ENCODE data around the gene TBC1D5. TPM values are rescaled to one million over a fixed set of nuclear protein-coding genes. Genes with fewer than 3 reads are reported as not detected.

TBC1D5 gene
- polyA plus RNA-seq, 2 of the 4 experiments (the other 2 are of a cell fraction), result 36.7 to 72.2 TPM

GRCh38 chr3:17459470-17459993, 282.9 kb downstream of the TBC1D5 start:
- Histone ChIP-seq H3K4me2 (no peak overlapping the region), H3K9me3 (no peaks in the 10 kb centered on the region), H3K4me1 (peaks cover 4% of the 10 kb centered on the region; the same call in 1 of the 3 replicates), H3K27ac (no peak overlapping the region), H3K4me3 (no peak overlapping the region)
- no peak for FAIRE-seq
- ChIA-PET CTCF (no interaction called here), POLR2A (no interaction called here)
- WGBS (ENCODE audit: missing lambda C conversion rate), result 46% methylated on average over 3 of the region's 3 CpGs
- DNase-seq (ENCODE audit: low read depth in 1 of 2, low spot score in 1 of 2), result no peak
- no peak for TF ChIP-seq ZSCAN20 (CRISPR knock-in tag; IDR thresholded peaks at IDR 0.05)
- TF ChIP-seq HES2 (IDR thresholded peaks at IDR 0.05), result no peak
- no peak for TF ChIP-seq JUNB (IDR thresholded peaks at IDR 0.05)
- TF ChIP-seq RARB (CRISPR knock-in tag; IDR thresholded peaks at IDR 0.05), result no peak
- ATAC-seq, result no peak

- TF ChIP-seq EP300 (IDR thresholded peaks at IDR 0.05), result no peak
- TF ChIP-seq EHMT2 (IDR thresholded peaks at IDR 0.05; ENCODE audit: low read depth), result no peak
- POLR2A ChIA-PET, result no interaction called here
- ATAC-seq (no peak), DNase-seq (ENCODE audit: low read depth in 1 of 2, low spot score in 1 of 2) (no peak), FAIRE-seq (no peak)
- Histone ChIP-seq H3K4me2 (no peak overlapping the region), H3K4me3 (no peak overlapping the region), H3K4me1 (peaks cover 4% of the 10 kb centered on the region; the same call in 1 of the 3 replicates), H3K27ac (no peak overlapping the region), H3K9me3 (no peaks in the 10 kb centered on the region)
- CTCF ChIA-PET, result no interaction called here
- WGBS (ENCODE audit: missing lambda C conversion rate), result 93% methylated on average over 1 of the region's 1 CpG
Observed at GRCh38 chr3:17456650-17457049, 285.8 kb downstream of the TBC1D5 start.

- H3K27ac ChIP-seq, result no peak overlapping the region
- ATAC-seq, result no peak
- ChIA-PET POLR2A (no interaction called here), CTCF (no interaction called here)
- H3K9me3 ChIP-seq, result no peaks in the 10 kb centered on the region
- no peak for FAIRE-seq
- no peak for DNase-seq (ENCODE audit: low read depth in 1 of 2, low spot score in 1 of 2)
- H3K4me1 ChIP-seq, result peaks cover 4% of the 10 kb centered on the region; the same call in 1 of the 3 replicates
- TF ChIP-seq PHF8 (IDR thresholded peaks at IDR 0.05; ENCODE audit: borderline replicate concordance, low read depth), result no peak
- no peak for TF ChIP-seq ELK1 (IDR thresholded peaks at IDR 0.05; ENCODE audit: low read depth, low read length)
- no peak for TF ChIP-seq CEBPB (IDR thresholded peaks at IDR 0.05)
- H3K4me3 ChIP-seq, result no peak overlapping the region
- no peak overlapping the region for H3K4me2 ChIP-seq
Observed at GRCh38 chr3:17456046-17456445, 286.4 kb downstream of the TBC1D5 start.

GRCh38 chr3:17444865-17445264, 297.6 kb downstream of the TBC1D5 start:
- TF ChIP-seq CHD4 (IDR thresholded peaks at IDR 0.05; ENCODE audit: borderline replicate concordance), result no peak
- TF ChIP-seq RAD21 (conservative IDR thresholded peaks at IDR 0.05 in 1 of 2, IDR thresholded peaks at IDR 0.05 in 1 of 2), result no peak
- no peak for TF ChIP-seq E2F6 (IDR thresholded peaks at IDR 0.05; ENCODE audit: borderline replicate concordance, low read depth)
- TF ChIP-seq ELK1 (IDR thresholded peaks at IDR 0.05; ENCODE audit: low read depth, low read length), result no peak
- no peak for TF ChIP-seq BCL3 (IDR thresholded peaks at IDR 0.05)
- TF ChIP-seq HMGXB4 (CRISPR knock-in tag; IDR thresholded peaks at IDR 0.05; ENCODE audit: borderline replicate concordance), result no peak
- no peak for TF ChIP-seq HOXB5 (CRISPR knock-in tag; IDR thresholded peaks at IDR 0.05)
- no peak for TF ChIP-seq CTCF (IDR thresholded peaks at IDR 0.05)
- Histone ChIP-seq H3K9me3 (no peaks in the 10 kb centered on the region), H3K4me2 (no peak overlapping the region), H3K27ac (no peak overlapping the region), H3K4me1 (no peaks in the 10 kb centered on the region), H3K4me3 (no peak overlapping the region)
- CTCF ChIA-PET, result no interaction called here
- FAIRE-seq (no peak), ATAC-seq (no peak), DNase-seq (ENCODE audit: low read depth in 1 of 2, low spot score in 1 of 2) (no peak)
- POLR2A ChIA-PET, result no interaction called here

Measured in A549 (cell line).